Neural crest cell (in vitro differentiated cells): ENCODE results near the gene PADI3. TPM values are rescaled to one million over a fixed set of nuclear protein-coding genes. Genes with fewer than 3 reads are reported as not detected.

Experiments used
- DNase-seq: peaks from one replicate; pipeline ENCODE4 v3.0.0; 2021; ENCODE audit warnings: low read depth, mixed read lengths, low spot score
- H3K27ac Mint-ChIP-seq: one replicate; pipeline ENCODE4 v1.8.0; 2021; ENCODE audit warnings: mild to moderate bottlenecking, mixed read lengths; ENCODE audit not compliant: unreplicated experiment
- H3K27me3 Mint-ChIP-seq: 2 replicates; pipeline ENCODE4 v1.8.0; 2021; ENCODE audit warnings: low read depth, mild to moderate bottlenecking, mixed read lengths
- H3K36me3 Mint-ChIP-seq: 2 replicates; pipeline ENCODE4 v1.8.0; 2021; ENCODE audit warnings: low read depth, mild to moderate bottlenecking, mixed read lengths
- H3K4me1 Mint-ChIP-seq: 2 replicates; pipeline ENCODE4 v1.8.0; 2021; ENCODE audit warnings: mixed read lengths
- H3K4me3 Mint-ChIP-seq: one replicate; pipeline ENCODE4 v1.8.0; 2021; ENCODE audit warnings: mild to moderate bottlenecking, mixed read lengths
- H3K9me3 Mint-ChIP-seq: 2 replicates; pipeline ENCODE4 v1.8.0; 2021; ENCODE audit warnings: mixed read lengths
- total RNA-seq: library from RNA; stranded (reverse); gene quantifications from 2 replicates; pipeline ENCODE4 v1.2.1, GENCODE V29; 2021
- TF ChIP-seq, protein P1 (sequence below): fragments of 200-600 bp; sonication (generic); conservative IDR thresholded peaks from 2 replicates; pipeline ENCODE4 v1.5.0; 2021; ENCODE audit warnings: antibody characterized with exemption, mild to moderate bottlenecking

PADI3 gene
- total RNA-seq, 1 donor from 2014 or later, result not detected

DNA sequence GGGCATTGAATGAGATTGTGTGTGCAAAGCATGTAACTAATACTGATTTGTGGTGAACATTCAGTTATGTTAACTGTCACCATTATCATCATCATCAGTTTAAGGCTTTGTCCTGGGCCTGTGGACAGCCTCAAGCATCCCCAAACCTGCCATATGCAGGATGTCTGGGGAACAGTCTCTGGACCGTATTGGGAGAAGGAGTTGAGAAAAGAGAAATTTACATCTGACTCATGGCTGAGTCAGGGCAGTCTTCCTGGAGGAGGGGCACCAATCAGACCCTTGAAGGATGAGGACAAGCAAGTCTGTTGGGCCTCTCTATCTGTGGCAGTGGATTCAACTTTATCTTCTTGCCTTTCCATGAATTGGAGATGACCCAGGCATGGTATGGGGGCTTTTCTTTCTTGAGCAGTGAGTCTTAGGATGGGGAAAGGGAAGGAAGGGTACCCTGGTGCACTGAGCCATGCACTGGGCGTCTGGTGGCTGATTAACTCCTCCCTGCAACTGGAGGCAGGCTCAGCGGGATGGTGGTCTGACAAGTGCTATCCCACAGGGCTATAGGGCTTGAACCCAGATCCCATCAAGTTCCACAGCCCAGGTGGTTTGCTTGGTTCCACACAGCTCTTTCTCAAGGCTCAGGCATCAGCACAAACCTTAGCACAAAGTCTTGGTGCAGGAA, 2.9 kb downstream of the PADI3 start:
- H3K9me3 Mint-ChIP-seq, result no peaks in the 10 kb centered on the region
- no peaks in the 10 kb centered on the region for H3K27me3 Mint-ChIP-seq
- peak overlapping the region; percentile 68 for H3K27ac Mint-ChIP-seq
- H3K4me3 Mint-ChIP-seq, result no peak overlapping the region
- no peaks in the 10 kb centered on the region for H3K4me1 Mint-ChIP-seq
- TF ChIP-seq, protein P1, sequence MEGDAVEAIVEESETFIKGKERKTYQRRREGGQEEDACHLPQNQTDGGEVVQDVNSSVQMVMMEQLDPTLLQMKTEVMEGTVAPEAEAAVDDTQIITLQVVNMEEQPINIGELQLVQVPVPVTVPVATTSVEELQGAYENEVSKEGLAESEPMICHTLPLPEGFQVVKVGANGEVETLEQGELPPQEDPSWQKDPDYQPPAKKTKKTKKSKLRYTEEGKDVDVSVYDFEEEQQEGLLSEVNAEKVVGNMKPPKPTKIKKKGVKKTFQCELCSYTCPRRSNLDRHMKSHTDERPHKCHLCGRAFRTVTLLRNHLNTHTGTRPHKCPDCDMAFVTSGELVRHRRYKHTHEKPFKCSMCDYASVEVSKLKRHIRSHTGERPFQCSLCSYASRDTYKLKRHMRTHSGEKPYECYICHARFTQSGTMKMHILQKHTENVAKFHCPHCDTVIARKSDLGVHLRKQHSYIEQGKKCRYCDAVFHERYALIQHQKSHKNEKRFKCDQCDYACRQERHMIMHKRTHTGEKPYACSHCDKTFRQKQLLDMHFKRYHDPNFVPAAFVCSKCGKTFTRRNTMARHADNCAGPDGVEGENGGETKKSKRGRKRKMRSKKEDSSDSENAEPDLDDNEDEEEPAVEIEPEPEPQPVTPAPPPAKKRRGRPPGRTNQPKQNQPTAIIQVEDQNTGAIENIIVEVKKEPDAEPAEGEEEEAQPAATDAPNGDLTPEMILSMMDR, result no peak
- DNase-seq, result no peak
- H3K36me3 Mint-ChIP-seq, result no peaks in the 10 kb centered on the region

DNA sequence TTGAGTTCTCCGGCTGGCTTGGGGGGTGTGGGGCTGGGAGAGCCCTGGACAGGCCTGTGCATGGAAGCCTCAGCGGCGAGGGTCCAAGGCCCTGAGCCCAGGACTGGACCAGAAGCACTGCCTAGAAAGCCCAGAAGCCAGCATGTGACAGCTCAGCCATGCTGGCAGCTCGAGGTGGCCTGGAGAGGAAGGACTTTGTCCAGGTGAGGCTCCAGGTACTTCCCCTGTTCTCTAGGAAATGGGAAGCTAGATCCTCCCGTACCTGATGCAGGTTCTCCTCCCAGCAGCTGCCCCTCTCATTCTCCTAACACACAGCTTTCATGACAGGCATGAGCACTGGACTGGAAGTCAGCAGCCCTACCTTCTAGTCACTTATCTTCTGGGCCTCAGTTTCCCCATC, 6.4 kb downstream of the PADI3 start:
- DNase-seq, result no peak
- Mint-ChIP-seq H3K36me3 (no peaks in the 10 kb centered on the region), H3K4me3 (no peak overlapping the region), H3K27me3 (no peaks in the 10 kb centered on the region), H3K9me3 (no peaks in the 10 kb centered on the region), H3K27ac (no peak overlapping the region), H3K4me1 (no peaks in the 10 kb centered on the region)
- TF ChIP-seq, protein P1, result no peak

DNA sequence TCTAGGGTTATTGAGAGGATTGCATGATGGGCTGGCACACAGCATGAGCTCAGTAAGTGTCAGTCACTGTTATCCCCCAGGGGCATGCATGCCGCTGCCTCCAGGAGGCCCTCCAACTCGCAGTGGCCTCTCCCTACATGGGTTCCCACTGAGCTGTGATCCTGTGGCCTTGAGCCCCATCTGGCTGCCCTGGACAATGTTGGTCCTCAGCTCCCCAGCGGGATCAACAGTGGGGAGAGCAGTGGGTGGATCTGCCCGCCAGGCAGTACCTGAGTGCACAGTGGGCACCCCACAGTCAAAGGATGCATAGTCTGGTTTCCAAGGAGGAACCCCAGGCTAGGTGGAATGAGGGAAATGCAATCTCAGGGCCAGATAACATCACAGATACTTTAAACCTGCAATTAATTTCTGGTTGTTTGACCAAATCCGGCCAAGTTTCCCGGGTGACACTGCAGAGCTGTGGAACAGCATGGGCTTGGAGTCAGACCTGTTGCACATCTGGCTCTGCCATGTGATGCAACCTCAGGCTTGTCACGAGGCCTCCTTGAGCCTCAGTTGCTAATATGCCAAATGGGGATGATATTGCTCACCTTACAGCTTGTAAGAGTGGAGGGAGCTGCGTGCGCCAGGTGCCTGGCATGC, 9.3 kb downstream of the PADI3 start:
- H3K36me3 Mint-ChIP-seq, result no peaks in the 10 kb centered on the region
- H3K4me1 Mint-ChIP-seq, result no peaks in the 10 kb centered on the region
- no peak for DNase-seq
- H3K9me3 Mint-ChIP-seq, result no peaks in the 10 kb centered on the region
- TF ChIP-seq, protein P1, result no peak
- no peak overlapping the region for H3K27ac Mint-ChIP-seq
- H3K27me3 Mint-ChIP-seq, result peaks cover 4% of the 10 kb centered on the region
- H3K4me3 Mint-ChIP-seq, result no peak overlapping the region

DNA sequence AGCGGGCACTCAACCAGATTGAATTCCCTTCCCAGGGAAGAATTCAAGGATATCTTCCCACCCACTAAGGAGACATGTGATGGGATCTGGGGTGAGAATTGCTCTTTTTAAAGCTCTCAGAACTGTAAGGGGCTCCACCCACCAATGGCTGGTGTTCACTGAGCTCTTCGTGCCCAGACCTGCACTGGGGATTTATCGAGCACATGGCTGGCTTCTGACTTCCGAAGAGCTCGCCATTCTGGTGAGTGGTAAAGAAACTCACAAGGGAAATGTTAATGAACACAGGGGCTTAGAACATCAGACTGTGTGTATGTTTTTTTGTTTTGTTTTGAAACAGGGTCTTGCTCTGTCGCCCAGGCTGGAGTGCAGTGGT, 9.8 kb downstream of the PADI3 start:
- H3K4me1 Mint-ChIP-seq, result no peaks in the 10 kb centered on the region
- H3K4me3 Mint-ChIP-seq, result no peak overlapping the region
- TF ChIP-seq, protein P1, result no peak
- H3K27ac Mint-ChIP-seq, result peak overlapping the region; percentile 62
- DNase-seq, result no peak
- H3K9me3 Mint-ChIP-seq, result no peaks in the 10 kb centered on the region
- no peaks in the 10 kb centered on the region for H3K36me3 Mint-ChIP-seq
- peaks cover 6% of the 10 kb centered on the region for H3K27me3 Mint-ChIP-seq

DNA sequence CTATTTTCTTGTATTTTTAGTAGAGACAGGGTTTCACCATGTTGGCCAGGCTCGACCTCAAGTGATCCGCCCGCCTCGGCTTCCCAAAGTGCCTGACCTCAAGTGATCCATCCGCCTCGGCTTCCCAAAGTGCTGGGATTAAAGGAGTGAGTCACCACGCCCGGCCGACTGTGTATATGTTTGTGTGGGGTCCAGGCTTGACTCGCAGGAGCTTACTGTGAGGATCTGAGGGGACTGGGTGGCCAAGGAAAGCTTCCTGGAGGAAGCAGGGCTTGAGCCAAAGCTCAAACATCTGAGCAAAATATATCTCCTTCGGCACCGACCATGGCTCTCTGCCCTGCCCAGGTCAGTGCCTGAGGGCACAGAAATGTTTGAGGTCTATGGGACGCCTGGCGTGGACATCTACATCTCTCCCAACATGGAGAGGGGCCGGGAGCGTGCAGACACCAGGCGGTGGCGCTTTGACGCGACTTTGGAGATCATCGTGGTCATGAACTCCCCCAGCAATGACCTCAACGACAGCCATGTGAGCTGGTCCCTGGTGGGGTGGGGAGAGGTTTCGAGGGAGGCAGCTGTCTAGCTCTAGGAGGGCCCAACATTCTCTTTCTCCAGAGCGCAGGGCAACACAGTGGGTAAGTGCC, 10.5 kb downstream of the PADI3 start:
- Mint-ChIP-seq H3K36me3 (no peaks in the 10 kb centered on the region), H3K4me3 (no peak overlapping the region), H3K27ac (no peak overlapping the region), H3K9me3 (no peaks in the 10 kb centered on the region), H3K4me1 (no peaks in the 10 kb centered on the region), H3K27me3 (peaks cover 6% of the 10 kb centered on the region)
- TF ChIP-seq, protein P1, result no peak
- no peak for DNase-seq
